Measurements from ENCODE around the gene CCNE1. TPM values are rescaled to one million over a fixed set of nuclear protein-coding genes. Genes with fewer than 3 reads are reported as not detected.

Gene CCNE1
- total and polyA plus RNA-seq, 2 of the 13 experiments (the other 11 are each of a cell fraction or from before 2014, with no cell fraction given) = 16.0 to 50.6 TPM

GRCh38 chr19:29845574-29846176 is 33.9 kb downstream of the CCNE1 start (continued):
- TF ChIP-seq ZNF142 (CRISPR knock-in tag; IDR thresholded peaks at IDR 0.05) (0 out of 2 replicates have a peak, but pooled peaks have one; percentile 6), ZNF781 (CRISPR knock-in tag; IDR thresholded peaks at IDR 0.05; ENCODE audit: borderline replicate concordance, not compliant biosample characterization) (no peak), ZZZ3 (CRISPR knock-in tag; IDR thresholded peaks at IDR 0.05; ENCODE audit: borderline replicate concordance) (0 out of 2 replicates have a peak, but pooled peaks have one; percentile 17), PHF21A (CRISPR knock-in tag; IDR thresholded peaks at IDR 0.05) (no peak; the same call in 1 of the 2 replicates), ZNF850 (CRISPR knock-in tag; conservative IDR thresholded peaks at IDR 0.05) (no peak), TBL1XR1 (IDR thresholded peaks at IDR 0.05; ENCODE audit: borderline replicate concordance, low read length, partially characterized antibody) (no peak), ZSCAN31 (CRISPR knock-in tag; IDR thresholded peaks at IDR 0.05; ENCODE audit: low read depth) (no peak), PITX1 (CRISPR knock-in tag; IDR thresholded peaks at IDR 0.05) (no peak), ERF (CRISPR knock-in tag; IDR thresholded peaks at IDR 0.05) (no peak), ZNF788 (CRISPR knock-in tag; IDR thresholded peaks at IDR 0.05; ENCODE audit: borderline replicate concordance) (0 out of 2 replicates have a peak, but pooled peaks have one; percentile 3), ZNF143 (CRISPR knock-in tag; IDR thresholded peaks at IDR 0.05) (peak; percentile 16; the same call in 1 of the 2 replicates), ARHGAP35 (CRISPR knock-in tag; IDR thresholded peaks at IDR 0.05; ENCODE audit: borderline replicate concordance) (no peak), DMAP1 (CRISPR knock-in tag; IDR thresholded peaks at IDR 0.05) (peak; percentile 44; the same call in 1 of the 2 replicates), MEF2D (CRISPR knock-in tag; IDR thresholded peaks at IDR 0.05) (0 out of 2 replicates have a peak, but pooled peaks have one; percentile 30)
- TF ChIP-seq, protein P1, sequence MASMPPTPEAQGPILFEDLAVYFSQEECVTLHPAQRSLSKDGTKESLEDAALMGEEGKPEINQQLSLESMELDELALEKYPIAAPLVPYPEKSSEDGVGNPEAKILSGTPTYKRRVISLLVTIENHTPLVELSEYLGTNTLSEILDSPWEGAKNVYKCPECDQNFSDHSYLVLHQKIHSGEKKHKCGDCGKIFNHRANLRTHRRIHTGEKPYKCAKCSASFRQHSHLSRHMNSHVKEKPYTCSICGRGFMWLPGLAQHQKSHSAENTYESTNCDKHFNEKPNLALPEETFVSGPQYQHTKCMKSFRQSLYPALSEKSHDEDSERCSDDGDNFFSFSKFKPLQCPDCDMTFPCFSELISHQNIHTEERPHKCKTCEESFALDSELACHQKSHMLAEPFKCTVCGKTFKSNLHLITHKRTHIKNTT (CRISPR knock-in tag; IDR thresholded peaks at IDR 0.05) = no peak
- TF ChIP-seq, protein P2, sequence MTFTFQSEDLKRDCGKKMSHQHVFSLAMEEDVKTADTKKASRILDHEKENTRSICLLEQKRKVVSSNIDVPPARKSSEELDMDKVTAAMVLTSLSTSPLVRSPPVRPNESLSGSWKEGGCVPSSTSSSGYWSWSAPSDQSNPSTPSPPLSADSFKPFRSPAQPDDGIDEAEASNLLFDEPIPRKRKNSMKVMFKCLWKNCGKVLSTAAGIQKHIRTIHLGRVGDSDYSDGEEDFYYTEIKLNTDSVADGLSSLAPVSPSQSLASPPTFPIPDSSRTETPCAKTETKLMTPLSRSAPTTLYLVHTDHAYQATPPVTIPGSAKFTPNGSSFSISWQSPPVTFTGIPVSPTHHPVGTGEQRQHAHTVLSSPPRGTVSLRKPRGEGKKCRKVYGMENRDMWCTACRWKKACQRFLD (CRISPR knock-in tag; IDR thresholded peaks at IDR 0.05; ENCODE audit: borderline replicate concordance) = 0 out of 2 replicates have a peak, but pooled peaks have one; percentile 38
- TF ChIP-seq, protein P3, sequence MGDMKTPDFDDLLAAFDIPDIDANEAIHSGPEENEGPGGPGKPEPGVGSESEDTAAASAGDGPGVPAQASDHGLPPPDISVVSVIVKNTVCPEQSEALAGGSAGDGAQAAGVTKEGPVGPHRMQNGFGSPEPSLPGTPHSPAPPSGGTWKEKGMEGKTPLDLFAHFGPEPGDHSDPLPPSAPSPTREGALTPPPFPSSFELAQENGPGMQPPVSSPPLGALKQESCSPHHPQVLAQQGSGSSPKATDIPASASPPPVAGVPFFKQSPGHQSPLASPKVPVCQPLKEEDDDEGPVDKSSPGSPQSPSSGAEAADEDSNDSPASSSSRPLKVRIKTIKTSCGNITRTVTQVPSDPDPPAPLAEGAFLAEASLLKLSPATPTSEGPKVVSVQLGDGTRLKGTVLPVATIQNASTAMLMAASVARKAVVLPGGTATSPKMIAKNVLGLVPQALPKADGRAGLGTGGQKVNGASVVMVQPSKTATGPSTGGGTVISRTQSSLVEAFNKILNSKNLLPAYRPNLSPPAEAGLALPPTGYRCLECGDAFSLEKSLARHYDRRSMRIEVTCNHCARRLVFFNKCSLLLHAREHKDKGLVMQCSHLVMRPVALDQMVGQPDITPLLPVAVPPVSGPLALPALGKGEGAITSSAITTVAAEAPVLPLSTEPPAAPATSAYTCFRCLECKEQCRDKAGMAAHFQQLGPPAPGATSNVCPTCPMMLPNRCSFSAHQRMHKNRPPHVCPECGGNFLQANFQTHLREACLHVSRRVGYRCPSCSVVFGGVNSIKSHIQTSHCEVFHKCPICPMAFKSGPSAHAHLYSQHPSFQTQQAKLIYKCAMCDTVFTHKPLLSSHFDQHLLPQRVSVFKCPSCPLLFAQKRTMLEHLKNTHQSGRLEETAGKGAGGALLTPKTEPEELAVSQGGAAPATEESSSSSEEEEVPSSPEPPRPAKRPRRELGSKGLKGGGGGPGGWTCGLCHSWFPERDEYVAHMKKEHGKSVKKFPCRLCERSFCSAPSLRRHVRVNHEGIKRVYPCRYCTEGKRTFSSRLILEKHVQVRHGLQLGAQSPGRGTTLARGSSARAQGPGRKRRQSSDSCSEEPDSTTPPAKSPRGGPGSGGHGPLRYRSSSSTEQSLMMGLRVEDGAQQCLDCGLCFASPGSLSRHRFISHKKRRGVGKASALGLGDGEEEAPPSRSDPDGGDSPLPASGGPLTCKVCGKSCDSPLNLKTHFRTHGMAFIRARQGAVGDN (CRISPR knock-in tag; IDR thresholded peaks at IDR 0.05) = peak; percentile 48
